Breast epithelium (tissue), 4 donors: ENCODE data around the gene C5orf46. TPM values are rescaled to one million over a fixed set of nuclear protein-coding genes. Genes with fewer than 3 reads are reported as not detected.

Experiments used
- DNase-seq, 2 donors: peaks; one replicate each; pipeline ENCODE4 v3.0.0-alpha.2; 2019; ENCODE audit warnings: low spot score in 2 of 2
- H3K27ac ChIP-seq, 2 donors: fragments of 200-600 bp; sonication (generic) in 1 of 2; one replicate each; pipeline ENCODE4 v1.5.1; 2016 to 2019; ENCODE audit warnings: mild to moderate bottlenecking in 1 of 2
- H3K27me3 ChIP-seq, 2 donors: fragments of 200-600 bp; sonication (generic) in 1 of 2; one replicate each; pipeline versions ENCODE4 v1.5.1 to v1.6.0; 2017 to 2019; ENCODE audit warnings: control low read depth in 1 of 2, mild to moderate bottlenecking in 1 of 2
- H3K36me3 ChIP-seq: fragments of 200-600 bp; one replicate; pipeline ENCODE4 v1.5.1; 2019
- H3K4me1 ChIP-seq, 2 donors: fragments of 200-600 bp; sonication (generic); one replicate each; pipeline ENCODE4 v1.5.1; 2016 to 2019; ENCODE audit warnings: control low read depth in 1 of 2
- H3K4me3 ChIP-seq, 3 donors: fragments of 200-600 bp; sonication (generic); 1 replicate in 2 of 3; 2 replicates in 1 of 3; pipeline ENCODE4 v1.5.1; 2016 to 2019; ENCODE audit warnings: mild to moderate bottlenecking in 3 of 3, moderate library complexity in 2 of 3
- H3K9me3 ChIP-seq, 2 donors: fragments of 200-600 bp; sonication (generic) in 1 of 2; one replicate each; pipeline ENCODE4 v1.5.1; 2016 to 2019; ENCODE audit warnings: control low read depth in 1 of 2
- POLR2A ChIP-seq: fragments of 450-650 bp; IDR thresholded peaks from one replicate; pipeline ENCODE4 v1.6.1; 2016; ENCODE audit warnings: antibody characterized with exemption, mild to moderate bottlenecking, moderate library complexity
- POLR2AphosphoS5 ChIP-seq, 3 donors: sonication (generic); formaldehyde crosslinking; IDR thresholded peaks; one replicate each; pipeline ENCODE4 v1.6.1; 2017; ENCODE audit warnings: antibody characterized with exemption in 3 of 3
- intact Hi-C: fragments of 100-400 bp; cut with DNase I; formaldehyde crosslinking; loops from one replicate; pipeline ENCODE4 v1.15.1; 2023; ENCODE audit warnings: low total_unique reads
- total RNA-seq, 3 donors: library from RNA; depleted of rRNA; stranded (reverse); fragments of >200 nt; gene quantifications; one replicate each; pipeline ENCODE4 v1.1.0, GENCODE V29; 2016
- TF ChIP-seq, protein P1 (sequence below), 3 donors: fragments of 450-650 bp; IDR thresholded peaks; one replicate each; pipeline ENCODE4 v1.5.1; 2016 to 2017; ENCODE audit warnings: antibody characterized with exemption in 3 of 3, mild to moderate bottlenecking in 3 of 3, moderate library complexity in 3 of 3

The C5orf46 gene
- total RNA-seq, 3 donors from 2014 or later, result 5.2 to 9.4 TPM; not detected in 1

GRCh38 chr5:147882586-147883313 is 23.6 kb downstream of the C5orf46 start:
- intact Hi-C loops, result no loop called here
- TF ChIP-seq, protein P1, sequence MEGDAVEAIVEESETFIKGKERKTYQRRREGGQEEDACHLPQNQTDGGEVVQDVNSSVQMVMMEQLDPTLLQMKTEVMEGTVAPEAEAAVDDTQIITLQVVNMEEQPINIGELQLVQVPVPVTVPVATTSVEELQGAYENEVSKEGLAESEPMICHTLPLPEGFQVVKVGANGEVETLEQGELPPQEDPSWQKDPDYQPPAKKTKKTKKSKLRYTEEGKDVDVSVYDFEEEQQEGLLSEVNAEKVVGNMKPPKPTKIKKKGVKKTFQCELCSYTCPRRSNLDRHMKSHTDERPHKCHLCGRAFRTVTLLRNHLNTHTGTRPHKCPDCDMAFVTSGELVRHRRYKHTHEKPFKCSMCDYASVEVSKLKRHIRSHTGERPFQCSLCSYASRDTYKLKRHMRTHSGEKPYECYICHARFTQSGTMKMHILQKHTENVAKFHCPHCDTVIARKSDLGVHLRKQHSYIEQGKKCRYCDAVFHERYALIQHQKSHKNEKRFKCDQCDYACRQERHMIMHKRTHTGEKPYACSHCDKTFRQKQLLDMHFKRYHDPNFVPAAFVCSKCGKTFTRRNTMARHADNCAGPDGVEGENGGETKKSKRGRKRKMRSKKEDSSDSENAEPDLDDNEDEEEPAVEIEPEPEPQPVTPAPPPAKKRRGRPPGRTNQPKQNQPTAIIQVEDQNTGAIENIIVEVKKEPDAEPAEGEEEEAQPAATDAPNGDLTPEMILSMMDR (IDR thresholded peaks at IDR 0.05), result no peak
- TF ChIP-seq POLR2A (no peak), POLR2AphosphoS5 (IDR thresholded peaks at IDR 0.05) (no peak)
- H3K36me3 ChIP-seq, result no peaks in the 10 kb centered on the region

GRCh38 chr5:147880487-147880886 is 25.9 kb downstream of the C5orf46 start:
- TF ChIP-seq, protein P1 (IDR thresholded peaks at IDR 0.05), result no peak
- no peak for DNase-seq
- Histone ChIP-seq H3K4me3 (no peak overlapping the region), H3K27me3 (no peaks in the 10 kb centered on the region), H3K4me1 (no peaks in the 10 kb centered on the region), H3K9me3 (no peaks in the 10 kb centered on the region), H3K36me3 (no peaks in the 10 kb centered on the region), H3K27ac (no peak overlapping the region)
- intact Hi-C loops, result no loop called here

More at GRCh38 chr5:147882586-147883313, 23.6 kb downstream of the C5orf46 start:
- Histone ChIP-seq H3K9me3 (no peaks in the 10 kb centered on the region), H3K27ac (no peak overlapping the region), H3K27me3 (no peaks in the 10 kb centered on the region), H3K4me3 (no peak overlapping the region), H3K4me1 (no peaks in the 10 kb centered on the region)
- DNase-seq, result no peak

- no peak overlapping the region for H3K4me3 ChIP-seq
- TF ChIP-seq, protein P1 (IDR thresholded peaks at IDR 0.05), result no peak
- TF ChIP-seq POLR2AphosphoS5 (IDR thresholded peaks at IDR 0.05) (no peak), POLR2A (no peak)
- H3K27me3 ChIP-seq, result no peaks in the 10 kb centered on the region
- H3K36me3 ChIP-seq, result no peaks in the 10 kb centered on the region
- no peaks in the 10 kb centered on the region for H3K4me1 ChIP-seq
- H3K27ac ChIP-seq, result no peak overlapping the region
- no peak for DNase-seq
- intact Hi-C loops, result no loop called here
- no peaks in the 10 kb centered on the region for H3K9me3 ChIP-seq
These were observed 26.6 kb downstream of the C5orf46 start for GRCh38 chr5:147879784-147880183.

GRCh38 chr5:147878066-147878759 is 28.1 kb downstream of the C5orf46 start, which contains the start of gene SCGB3A2:
Gene SCGB3A2 (plus strand): TSS chr5:147878711. CDS start chr5:147878804, 93 bp downstream.
- no peak within 1 kb of the TSS for H3K4me3 ChIP-seq
- intact Hi-C loops, result no loop called here
- H3K36me3 ChIP-seq, result no peaks in the 10 kb centered on the region

More at GRCh38 chr5:147878066-147878759, 28.1 kb downstream of the C5orf46 start, which contains the start of gene SCGB3A2:
- no peaks in the 10 kb centered on the region for H3K9me3 ChIP-seq
- TF ChIP-seq POLR2A (no peak), POLR2AphosphoS5 (IDR thresholded peaks at IDR 0.05) (no peak)
- TF ChIP-seq, protein P1 (IDR thresholded peaks at IDR 0.05), result no peak
- H3K27me3 ChIP-seq, result no peaks in the 10 kb centered on the region
- H3K27ac ChIP-seq, result no peak within 1 kb of the TSS
- H3K4me1 ChIP-seq, result no peaks in the 10 kb centered on the region
- DNase-seq, result no peak
